GM19328 (cell line): ENCODE measurements around the gene DST.

Experiments
- ATAC-seq: cut with Tn5 transposase; IDR thresholded peaks from one replicate; pipeline ENCODE4 v1.9.1; 2021; ENCODE audit warnings: mild to moderate bottlenecking, moderate library complexity; ENCODE audit not compliant: unreplicated experiment

Gene DST

DNA sequence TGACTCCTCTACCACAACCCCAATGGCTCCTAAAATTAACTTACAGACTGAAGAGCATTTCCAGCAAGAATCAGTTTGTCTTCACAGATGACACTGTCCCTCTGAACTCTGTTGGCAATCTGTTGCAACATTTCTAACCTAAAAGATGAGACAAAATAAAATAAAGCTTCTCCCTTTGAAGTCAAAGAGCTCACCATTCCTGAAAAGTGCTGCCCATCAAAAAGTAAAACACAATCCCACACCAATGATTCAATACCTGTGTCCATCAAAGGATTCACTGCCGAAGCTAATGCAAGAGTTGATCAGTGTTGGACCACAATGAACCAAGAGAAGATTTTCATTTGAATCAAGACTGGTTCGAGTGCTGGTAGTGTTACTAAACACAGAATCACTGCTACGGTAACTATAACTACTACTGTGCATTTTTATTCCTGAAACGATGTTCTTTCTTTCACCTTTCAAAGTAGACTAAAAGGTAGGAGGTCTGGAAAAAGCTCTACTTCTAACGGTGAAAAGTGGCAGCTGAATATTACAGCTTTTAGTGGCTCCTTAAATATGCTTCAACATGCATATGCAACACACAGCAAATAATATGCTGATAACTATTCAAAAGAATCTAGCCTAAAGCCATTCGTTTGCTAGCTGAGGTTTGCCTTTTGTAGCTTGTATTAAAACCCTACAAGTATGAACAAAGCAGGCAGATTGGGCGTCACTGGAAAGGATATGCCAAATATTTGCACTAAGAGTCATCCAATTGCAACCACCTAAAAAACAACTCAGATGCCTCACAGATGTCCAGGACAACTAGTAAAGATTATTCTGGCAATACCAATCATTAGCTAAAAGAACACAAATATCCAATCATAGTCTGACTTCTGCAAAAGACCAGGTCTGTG is at the start of gene DST:
Gene DST (minus strand): TSS at position 524 of the 896 bp plus-strand sequence.
- no peak for ATAC-seq

DNA sequence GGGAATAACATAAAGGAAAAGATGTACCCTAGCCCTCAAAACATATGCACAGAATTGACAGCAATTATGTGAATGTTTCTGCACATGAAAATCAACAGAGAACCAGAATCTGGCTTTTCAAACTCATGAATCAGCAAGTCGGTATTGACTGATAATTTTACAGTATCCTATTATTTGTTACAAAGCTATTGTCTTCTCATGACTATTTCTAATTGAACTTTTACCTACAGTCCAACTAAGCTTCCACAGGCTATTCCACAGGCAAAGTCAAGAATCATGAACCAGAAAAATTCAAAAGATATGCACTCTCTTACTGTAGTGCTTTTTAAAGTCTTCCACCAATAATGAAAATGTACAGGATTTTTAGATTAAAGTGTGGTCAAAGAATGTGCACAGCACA is 49.1 kb upstream of the DST start:
- no peak for ATAC-seq

DNA sequence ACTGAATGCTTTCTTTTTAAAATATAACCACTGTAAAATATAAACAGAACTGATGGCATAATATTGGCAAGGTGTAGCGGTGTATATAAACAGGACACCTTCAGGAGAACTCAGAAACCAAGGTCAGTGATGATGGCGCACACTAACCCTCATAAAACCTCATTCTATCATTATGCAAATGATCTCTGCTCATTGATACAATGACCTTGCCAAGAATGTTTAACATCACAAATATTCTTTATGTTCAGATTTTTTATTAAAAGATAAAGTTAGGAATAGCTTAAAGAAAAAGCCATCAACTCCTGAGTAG is 48.6 kb upstream of the DST start:
- no peak for ATAC-seq

DNA sequence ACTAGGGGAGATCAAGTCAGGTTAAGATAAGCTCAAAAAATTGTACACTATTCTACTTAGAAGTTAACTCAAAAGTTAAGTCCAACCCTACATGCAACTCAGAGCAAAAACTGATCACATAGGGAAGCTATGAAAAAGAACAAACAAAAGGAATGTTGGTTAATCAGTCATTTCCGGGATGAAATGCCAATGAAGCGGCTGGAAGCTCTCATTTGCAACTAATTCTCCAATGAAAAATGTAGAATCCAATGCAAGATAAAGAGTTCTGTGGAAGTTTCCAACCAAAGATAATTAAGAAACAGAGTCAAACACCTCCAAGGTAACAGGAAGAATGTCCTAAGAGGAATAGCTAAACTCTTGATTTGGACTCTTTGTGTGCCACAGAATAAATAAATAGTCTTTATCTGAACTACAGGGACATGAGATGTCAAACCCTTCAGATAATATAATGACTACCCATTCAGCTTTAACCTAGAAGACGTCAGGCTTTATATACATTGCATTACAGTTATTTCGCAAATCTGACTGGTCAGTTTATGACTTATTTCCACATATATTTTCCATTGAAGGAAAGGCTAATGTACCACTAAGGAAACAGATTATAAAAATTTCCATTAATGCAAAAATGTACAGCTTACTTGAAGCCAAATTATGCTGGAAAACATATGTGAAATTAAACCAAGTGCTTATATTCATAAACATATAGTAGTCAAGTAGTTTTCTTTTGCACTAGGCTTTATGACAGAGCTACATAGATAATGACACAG is 48.0 kb upstream of the DST start:
- ATAC-seq: no peak

DNA sequence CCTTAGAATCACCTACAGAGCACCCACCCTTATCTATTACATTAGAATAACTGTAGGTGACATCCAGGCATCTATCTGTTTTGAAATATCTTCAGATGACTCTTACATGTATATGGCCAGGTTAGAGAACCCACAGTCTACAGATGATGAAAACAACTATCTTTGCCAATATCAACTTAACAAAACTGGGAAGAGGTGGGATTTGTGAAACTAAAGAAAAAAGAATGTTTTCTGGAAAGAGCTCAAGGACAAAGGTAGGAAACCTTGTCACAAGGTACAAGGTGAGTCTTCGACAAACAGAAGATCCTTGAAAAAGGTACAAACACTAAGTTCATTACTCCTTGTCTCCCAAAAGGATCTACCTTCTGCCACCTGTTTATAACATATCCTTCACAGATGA is 47.0 kb upstream of the DST start:
- ATAC-seq: no peak

DNA sequence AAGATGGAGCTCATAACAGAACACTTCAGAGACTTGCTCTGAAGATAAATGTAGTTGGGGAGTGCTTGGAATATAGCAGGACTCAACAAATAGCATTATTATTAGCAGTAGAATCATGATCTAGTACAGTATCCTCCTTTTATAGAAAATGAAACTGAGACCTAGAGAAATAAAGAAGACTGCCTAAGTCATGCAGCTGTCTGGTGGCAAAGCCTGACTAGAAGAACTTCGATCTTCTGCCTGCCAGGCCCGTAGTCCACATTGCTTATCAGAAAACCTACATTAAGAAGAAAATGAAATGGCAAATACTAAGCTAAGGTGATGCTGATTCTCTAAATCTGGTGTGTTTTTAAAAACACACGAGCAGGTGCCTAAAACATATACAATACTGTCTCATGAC is 46.4 kb upstream of the DST start:
- ATAC-seq: peak; percentile 76

DNA sequence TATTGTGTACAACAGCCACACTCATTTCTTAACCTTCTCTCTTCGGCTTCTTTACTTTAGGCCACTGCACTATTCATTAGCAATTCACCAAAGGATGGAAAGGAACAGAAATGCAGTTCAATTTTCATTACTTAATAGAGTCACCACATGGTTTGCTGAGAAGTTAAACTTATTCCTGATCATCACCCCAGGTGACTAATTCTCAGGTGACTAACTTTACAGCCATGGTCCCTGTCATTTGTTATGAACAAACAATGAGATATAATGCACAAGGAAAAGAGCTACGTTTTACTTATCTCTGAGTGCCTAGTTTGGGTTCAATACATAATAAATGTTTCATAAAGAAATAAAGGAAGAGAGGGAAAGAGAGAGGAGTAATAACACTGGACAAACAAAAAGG is 45.8 kb upstream of the DST start:
- no peak for ATAC-seq

DNA sequence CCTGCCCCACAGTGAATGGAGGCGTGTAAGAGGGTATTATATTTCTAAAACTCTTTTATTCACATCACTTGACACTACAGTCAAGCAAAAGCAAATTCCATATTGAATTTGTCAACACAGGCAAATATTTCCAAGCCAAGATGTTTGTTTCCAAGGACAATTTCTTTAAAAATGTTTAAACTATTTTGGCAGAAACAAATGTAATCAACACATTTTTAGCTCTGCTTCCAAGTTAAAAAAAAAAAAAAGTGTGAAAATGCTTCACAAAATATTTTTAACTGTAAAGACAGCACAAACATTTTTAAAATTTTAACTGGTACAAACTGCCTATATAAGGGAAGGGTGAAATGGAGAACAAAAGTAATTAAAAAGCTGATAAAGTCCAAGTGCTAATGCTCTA is 44.9 kb upstream of the DST start:
- ATAC-seq: no peak

DNA sequence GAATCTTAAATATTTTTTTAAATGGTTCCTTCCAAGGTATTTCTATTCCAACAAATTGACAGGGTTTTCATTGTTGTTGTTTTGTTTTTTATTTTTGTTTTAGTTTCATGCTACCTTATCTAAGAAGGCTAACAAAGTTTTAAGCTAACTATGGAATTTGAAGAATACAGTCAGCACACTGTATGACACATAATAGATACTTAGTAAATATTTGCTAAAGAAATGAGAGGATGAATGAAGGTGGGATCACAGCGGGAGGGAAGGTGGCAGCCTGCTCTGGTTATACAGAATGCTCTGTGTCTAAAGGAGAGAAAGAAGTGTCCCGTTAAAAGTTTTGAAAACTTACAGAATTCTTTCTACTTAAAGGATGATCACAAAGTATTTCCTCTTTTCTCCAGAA is 43.7 kb upstream of the DST start:
- no peak for ATAC-seq

DNA sequence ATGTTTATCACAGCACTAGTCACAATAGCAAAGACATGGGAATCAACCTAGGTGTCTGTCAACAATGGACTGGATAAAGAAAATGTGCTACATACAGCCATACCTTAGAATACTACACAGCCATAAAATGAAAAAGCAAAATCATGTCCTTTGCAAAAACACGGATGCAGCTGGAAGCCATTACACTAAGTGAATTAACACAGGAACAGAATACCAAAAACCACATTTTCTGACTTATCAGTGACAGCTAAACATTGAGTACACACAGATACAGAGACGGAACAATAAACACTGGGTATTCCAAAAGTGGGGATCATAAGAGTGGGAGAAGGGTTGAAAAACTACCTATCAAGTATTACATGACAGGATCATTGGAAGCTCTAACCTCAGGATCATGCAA is 43.3 kb upstream of the DST start:
- ATAC-seq: no peak

DNA sequence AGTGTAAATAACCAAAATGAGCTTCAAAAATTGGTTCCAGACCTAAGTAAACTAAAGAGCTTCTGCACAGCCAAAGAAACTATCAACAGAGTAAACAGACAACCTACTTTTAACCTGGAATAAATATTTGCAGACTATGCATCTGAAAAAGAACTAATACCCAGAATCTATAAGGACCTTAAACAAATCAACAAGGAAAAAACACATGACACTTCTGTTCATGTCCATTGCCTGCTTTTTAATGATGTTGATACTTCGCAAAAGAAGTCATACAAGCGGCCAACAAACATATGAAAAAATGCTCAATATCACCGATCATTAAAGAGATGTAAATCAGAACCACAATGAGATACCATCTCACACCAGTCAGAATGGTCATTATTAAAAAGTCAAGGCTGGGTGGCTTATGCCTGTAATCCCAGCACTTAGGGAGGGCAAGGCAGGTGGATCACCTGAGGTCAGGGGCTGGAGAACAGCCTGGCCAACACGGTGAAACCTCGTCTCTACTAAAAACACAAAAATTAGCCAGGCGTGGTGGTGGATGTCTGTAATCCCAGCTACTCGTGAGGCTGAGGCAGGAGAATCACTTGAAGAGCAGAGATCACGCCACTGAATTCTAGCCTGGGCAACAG is 42.5 kb upstream of the DST start:
- ATAC-seq: no peak

DNA sequence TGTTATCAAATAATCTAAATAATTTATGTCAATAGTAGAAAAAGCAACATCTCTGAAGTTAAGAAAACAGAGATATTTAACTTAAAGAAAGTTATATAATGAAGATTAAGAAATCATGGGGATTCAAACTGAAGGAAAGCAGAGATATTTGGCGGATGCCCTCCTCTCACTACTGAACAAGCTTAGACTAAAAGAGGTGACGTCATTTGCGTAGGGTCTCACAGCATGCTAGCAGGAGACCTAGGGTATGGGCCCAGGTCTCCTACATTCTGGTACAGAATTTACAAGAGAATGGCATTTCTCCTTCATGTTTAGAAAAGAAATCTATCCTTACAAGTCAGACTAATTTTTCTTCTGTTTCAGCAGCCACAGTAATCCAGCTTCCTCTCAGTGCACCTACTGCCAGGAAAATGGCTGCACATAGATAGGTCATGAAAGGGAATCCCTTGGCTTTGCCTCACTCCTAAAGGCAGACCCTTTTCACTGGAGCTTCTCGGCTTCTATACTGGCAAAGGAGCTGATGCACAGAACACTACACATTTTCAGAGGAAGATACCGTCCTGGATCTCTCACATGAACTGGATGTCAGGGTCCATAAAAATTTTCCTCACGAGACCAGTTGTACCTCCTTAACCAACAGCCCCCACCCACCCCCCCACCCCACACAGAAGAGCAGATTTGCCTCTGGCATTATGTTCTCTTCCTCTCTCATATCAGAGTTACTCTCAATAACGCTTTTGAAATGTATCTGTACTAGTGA is 41.8 kb upstream of the DST start:
- no peak for ATAC-seq

DNA sequence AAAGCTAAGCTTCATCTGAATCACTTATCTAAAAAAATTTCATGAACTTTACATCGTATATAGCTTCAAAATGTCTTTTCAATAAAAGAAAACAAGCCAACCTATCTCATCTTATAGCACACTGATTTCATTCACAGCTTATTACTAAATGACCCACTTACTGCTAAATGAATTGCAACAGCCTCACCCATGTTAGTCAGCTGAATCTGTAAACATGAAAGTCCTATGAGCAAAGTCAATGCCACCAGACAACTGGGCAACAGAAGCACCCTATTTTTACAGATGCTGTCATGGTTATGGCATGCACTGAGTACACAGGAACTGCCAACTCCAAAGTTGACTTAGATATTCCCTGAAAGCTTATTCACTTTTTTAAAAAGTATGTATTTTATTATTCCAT is 41.2 kb upstream of the DST start:
- ATAC-seq: no peak

DNA sequence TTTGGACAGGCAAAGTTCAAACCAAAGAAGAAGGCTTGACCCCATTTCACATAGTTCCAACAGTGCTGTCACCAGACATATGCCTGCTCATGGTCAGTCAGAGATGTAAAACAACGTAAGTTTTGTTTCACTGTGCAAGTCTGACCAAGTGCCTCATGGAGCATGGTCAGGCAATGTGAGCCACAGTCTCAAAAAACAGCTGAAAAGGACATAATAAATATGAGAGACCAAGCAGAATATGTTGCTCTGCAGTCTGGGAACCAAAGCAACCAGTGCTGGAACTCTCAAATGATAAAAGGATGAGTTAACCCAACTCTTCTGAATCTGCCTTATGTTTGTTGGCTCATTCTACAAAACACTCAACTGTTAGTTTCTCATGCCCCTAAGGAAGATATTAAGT is 39.9 kb upstream of the DST start:
- ATAC-seq: no peak

DNA sequence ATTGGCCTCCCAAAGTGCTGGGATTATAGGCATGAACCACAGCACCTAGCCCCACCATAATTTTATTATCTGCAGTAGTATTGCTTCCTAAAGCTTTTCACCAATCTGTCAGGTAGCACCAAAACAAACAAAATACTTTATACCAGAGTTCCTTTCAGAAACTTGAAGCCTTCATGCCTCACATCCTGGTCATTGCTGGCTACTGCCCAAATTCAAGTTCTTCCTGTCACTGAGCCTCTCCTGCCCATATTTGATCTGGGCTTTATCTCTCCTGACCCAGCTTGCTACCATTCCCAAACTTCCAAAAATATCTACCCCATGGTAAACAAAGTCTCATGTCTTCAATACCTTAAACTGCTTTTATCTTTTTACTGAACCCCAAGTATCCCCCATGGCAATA is 34.9 kb upstream of the DST start:
- ATAC-seq: no peak

DNA sequence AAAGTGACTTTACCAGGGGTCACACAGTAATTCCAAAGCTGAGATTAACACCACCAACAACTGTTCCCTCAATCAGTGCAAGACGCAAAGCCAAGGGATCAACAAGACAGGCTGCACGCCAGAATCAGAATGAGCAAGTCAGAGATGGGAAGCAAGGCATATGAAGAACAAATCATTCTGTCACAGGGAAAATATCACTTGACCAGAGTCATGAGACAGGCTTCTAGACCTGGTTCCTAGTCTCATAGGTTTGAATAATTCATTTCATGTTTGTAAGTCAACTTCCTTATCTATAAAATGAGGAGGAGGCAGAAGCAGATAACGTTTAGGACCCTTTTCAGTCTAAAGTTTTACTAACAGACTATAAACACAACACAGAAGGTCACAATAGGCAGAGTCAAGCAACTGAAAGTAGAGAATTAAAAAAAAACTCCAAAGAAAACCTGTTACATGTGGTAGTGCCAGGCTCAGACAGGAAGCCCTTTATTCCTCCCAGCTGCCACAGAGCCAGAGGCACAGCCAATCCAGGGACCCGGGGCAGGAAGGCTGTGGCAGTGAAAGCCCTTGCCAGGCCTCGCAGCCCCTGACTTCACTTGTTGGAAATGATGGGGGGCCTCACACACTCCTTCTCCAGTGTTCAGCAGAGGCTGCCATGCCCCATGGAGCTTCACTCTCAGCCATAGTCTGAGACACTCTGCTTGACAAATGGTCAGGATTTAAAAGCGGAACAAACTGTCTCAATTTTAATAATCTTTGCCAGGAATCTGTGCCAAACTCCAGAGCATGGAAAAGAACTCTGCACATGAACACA is 29.2 kb upstream of the DST start:
- ATAC-seq: no peak

DNA sequence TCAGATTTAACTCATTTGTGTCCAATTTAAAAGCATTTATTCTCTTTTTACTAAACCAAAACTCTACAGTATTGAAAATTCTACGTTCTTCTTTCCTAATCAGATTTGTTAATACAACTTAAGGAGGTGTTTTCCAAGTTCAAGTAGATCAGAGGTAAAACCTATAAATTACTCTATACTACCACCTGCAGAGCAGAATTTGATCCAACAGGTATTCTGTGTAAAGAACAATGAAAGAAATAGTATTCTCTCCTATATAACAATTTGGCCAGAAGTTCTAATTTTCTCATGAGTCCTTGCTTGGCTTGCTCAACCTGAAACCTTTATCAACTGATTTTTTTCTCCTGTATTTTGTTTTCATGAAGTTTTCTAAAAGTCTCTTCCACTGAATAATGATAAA is 28.5 kb upstream of the DST start:
- ATAC-seq: no peak

DNA sequence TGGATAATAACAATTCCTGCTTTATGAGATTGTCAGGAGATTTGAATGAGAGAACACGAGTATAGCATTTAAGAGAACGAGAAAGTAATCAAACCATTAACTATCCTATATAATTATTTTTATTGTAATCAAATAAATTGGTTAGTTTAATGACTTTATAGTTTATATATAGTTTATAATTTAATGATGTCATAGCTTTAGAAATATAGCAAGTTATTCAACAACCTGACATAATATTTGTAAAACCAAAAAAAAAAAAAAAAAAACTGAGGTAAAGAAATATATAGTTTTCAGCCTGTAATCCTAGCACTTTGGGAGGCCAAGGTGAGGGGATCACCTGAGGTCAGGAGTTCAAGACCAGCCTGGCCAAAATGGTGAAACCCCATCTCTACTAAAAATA is 26.4 kb upstream of the DST start:
- no peak for ATAC-seq

DNA sequence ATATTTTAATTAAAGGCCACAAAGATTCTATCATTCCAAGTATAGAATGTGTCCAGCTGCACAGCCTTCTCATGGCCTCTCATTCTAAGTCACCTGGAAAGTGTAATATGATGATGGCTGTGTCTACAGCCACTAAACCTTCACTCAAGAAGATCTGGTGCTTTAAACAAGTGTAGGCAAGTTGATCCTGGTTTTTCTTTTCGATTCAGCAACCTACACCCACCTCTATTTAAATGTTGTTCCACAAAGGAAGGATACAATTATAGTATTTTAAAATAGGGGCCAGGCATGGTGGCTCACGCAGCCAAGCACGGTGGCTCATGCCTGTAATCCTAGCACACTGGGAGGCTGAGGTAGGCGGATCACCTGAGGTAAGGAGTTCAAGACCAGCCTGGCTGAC is 25.5 kb upstream of the DST start:
- ATAC-seq: no peak

DNA sequence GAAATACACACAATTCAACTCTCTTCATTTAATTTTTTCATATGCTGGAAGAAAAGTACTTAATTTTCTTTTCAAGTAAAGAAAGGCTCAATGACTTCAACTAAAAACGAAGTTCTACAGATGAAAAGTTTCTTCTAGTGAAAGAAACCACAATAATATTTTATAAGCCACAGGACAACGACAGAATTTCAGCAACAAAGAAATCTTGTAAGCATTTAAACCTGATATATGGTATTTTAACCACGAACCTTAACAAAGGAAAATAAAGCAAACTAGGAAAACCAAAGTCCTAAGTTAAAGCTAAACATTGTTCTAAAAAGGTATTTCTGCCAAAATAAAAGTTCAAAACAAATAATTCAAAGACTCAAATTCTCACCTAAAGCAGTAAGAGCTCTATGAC is 24.6 kb upstream of the DST start:
- ATAC-seq: no peak

DNA sequence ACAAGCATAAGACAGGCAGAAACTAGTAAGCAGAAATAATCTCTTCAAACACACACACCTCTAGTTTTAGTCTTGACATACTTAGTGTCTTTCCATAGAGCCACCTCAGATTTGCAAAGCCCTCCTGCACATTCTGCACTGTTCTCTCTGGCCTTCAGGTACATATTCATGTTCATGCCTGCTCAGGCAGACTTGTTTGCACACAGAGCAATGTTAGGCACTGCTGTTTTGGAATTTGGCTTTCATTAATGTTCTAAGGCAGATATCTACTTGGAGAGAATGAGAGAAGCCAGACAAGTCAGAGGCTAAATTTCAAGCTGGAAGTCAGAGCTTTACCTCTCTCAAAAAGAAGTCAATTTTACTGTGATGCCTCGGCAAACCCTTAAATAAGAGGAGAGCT is 21.3 kb upstream of the DST start:
- no peak for ATAC-seq
